ENCODE measurements around the gene YDJC. TPM values are rescaled to one million over a fixed set of nuclear protein-coding genes. Genes with fewer than 3 reads are reported as not detected.

YDJC gene
- total and polyA plus RNA-seq, 2 donors (not counting 1 experiment from before 2014, with no cell fraction given) = 48.8 to 82.8 TPM

- Histone ChIP-seq H3K27me3 (replicated peaks in 1 of 4; ENCODE audit: control extremely low read depth in 1 of 4, control insufficient read depth in 3 of 4, insufficient read depth in 4 of 4, low read length in 3 of 4) (no peaks in the 10 kb centered on the region), H3K4me3 (ENCODE audit: control extremely low read depth in 1 of 5, extremely low read depth in 1 of 5, insufficient read depth in 1 of 5, low read depth in 2 of 5, low read length in 4 of 5) (no peak overlapping the region), H4K20me1 (ENCODE audit: control insufficient read depth, insufficient read depth, low read length, poor library complexity, severe bottlenecking) (no peaks in the 10 kb centered on the region), H3K9ac (ENCODE audit: low read length) (no peak overlapping the region), H3K27ac (ENCODE audit: low read length in 2 of 2) (no peak overlapping the region), H3K36me3 (replicated peaks in 1 of 2; ENCODE audit: control extremely low read depth in 1 of 2, control insufficient read depth in 1 of 2, extremely low read depth in 1 of 2, insufficient read depth in 2 of 2, low read length in 1 of 2) (no peaks in the 10 kb centered on the region), H2AFZ (ENCODE audit: insufficient read depth, low read depth, low read length, poor library complexity, severe bottlenecking) (no peak overlapping the region), H3K79me2 (ENCODE audit: control insufficient read depth, insufficient read depth, low read length) (peaks cover 20% of the 10 kb centered on the region), H3K4me1 (ENCODE audit: control insufficient read depth in 2 of 2, insufficient read depth in 2 of 2, low read length in 2 of 2) (peaks cover 6 to 24% of the 10 kb centered on the region in 2 donors), H3K4me2 (replicated peaks; ENCODE audit: low read depth, low read length, poor library complexity, severe bottlenecking) (no peak overlapping the region), H3K9me3 (ENCODE audit: control extremely low read depth in 1 of 3, control insufficient read depth in 2 of 3, insufficient read depth in 1 of 3, low read length in 2 of 3) (peaks cover 0 to 3% (median 0%) of the 10 kb centered on the region in 3 donors)
- 92% methylated on average over 2 of the region's 5 CpGs for WGBS (ENCODE audit: insufficient coverage)
- Mint-ChIP-seq H3K27ac (no peak overlapping the region), H3K4me1 (peaks cover 18% of the 10 kb centered on the region), H3K4me3 (no peak overlapping the region), H3K9me3 (ENCODE audit: insufficient read depth) (no peaks in the 10 kb centered on the region), H3K27me3 (no peaks in the 10 kb centered on the region)
- CTCF ChIA-PET = no interaction called here
- intact Hi-C loops (cut with micrococcal nuclease) = no loop called here
- ATAC-seq (ENCODE audit: low read depth) = no peak
- no peak for TF ChIP-seq CTCF (IDR thresholded peaks at IDR 0.05)
- TF ChIP-seq EZH2 (IDR thresholded peaks at IDR 0.05; ENCODE audit: borderline replicate concordance, insufficient read depth, low read depth, low read length, poor library complexity, severe bottlenecking) = no peak
- no peak for DNase-seq
- POLR2A ChIA-PET = no interaction called here
Observed at GRCh38 chr22:21661991-21662390, 32.2 kb upstream of the YDJC start.

GRCh38 chr22:21660904-21661303, 31.1 kb upstream of the YDJC start:
- no peaks in the 10 kb centered on the region for H3K36me3 ChIP-seq (replicated peaks in 1 of 2; ENCODE audit: control extremely low read depth in 1 of 2, control insufficient read depth in 1 of 2, extremely low read depth in 1 of 2, insufficient read depth in 2 of 2, low read length in 1 of 2)
- H3K79me2 ChIP-seq (ENCODE audit: control insufficient read depth, insufficient read depth, low read length) = peaks cover 9% of the 10 kb centered on the region
- no peak overlapping the region for H3K4me3 ChIP-seq (ENCODE audit: control extremely low read depth in 1 of 5, extremely low read depth in 1 of 5, insufficient read depth in 1 of 5, low read depth in 2 of 5, low read length in 4 of 5)
- H3K9me3 ChIP-seq (ENCODE audit: control extremely low read depth in 1 of 3, control insufficient read depth in 2 of 3, insufficient read depth in 1 of 3, low read length in 2 of 3) = peaks cover 0 to 3% (median 0%) of the 10 kb centered on the region in 3 donors
- H3K4me1 Mint-ChIP-seq = peaks cover 18% of the 10 kb centered on the region
- no peaks in the 10 kb centered on the region for H4K20me1 ChIP-seq (ENCODE audit: control insufficient read depth, insufficient read depth, low read length, poor library complexity, severe bottlenecking)
- WGBS (ENCODE audit: insufficient coverage) = 76% methylated on average over 4 of the region's 7 CpGs
- no peak overlapping the region for H3K4me2 ChIP-seq (replicated peaks; ENCODE audit: low read depth, low read length, poor library complexity, severe bottlenecking)
- no peak overlapping the region for H2AFZ ChIP-seq (ENCODE audit: insufficient read depth, low read depth, low read length, poor library complexity, severe bottlenecking)
- no peaks in the 10 kb centered on the region for H3K27me3 ChIP-seq (replicated peaks in 1 of 4; ENCODE audit: control extremely low read depth in 1 of 4, control insufficient read depth in 3 of 4, insufficient read depth in 4 of 4, low read length in 3 of 4)
- intact Hi-C loops (cut with micrococcal nuclease) = no loop called here
- no peaks in the 10 kb centered on the region for H3K27me3 Mint-ChIP-seq
- TF ChIP-seq CTCF (IDR thresholded peaks at IDR 0.05) (no peak), EZH2 (IDR thresholded peaks at IDR 0.05; ENCODE audit: borderline replicate concordance, insufficient read depth, low read depth, low read length, poor library complexity, severe bottlenecking) (no peak)
- CTCF ChIA-PET = interaction anchor here (3.1 kb wide), 1 partner anchor 14 kb away, joined by 15 read pairs; no protein-coding TSS in a partner anchor
- H3K9ac ChIP-seq (ENCODE audit: low read length) = no peak overlapping the region
- H3K9me3 Mint-ChIP-seq (ENCODE audit: insufficient read depth) = no peaks in the 10 kb centered on the region
- POLR2A ChIA-PET = no interaction called here
- DNase-seq (no peak), ATAC-seq (ENCODE audit: low read depth) (no peak)
- H3K27ac ChIP-seq (ENCODE audit: low read length in 2 of 2) = no peak overlapping the region
- peaks cover 6 to 22% of the 10 kb centered on the region in 2 donors for H3K4me1 ChIP-seq (ENCODE audit: control insufficient read depth in 2 of 2, insufficient read depth in 2 of 2, low read length in 2 of 2)
- no peak overlapping the region for H3K4me3 Mint-ChIP-seq
- H3K27ac Mint-ChIP-seq = no peak overlapping the region
